ENCODE measurements around the gene KSR1.

DNA sequence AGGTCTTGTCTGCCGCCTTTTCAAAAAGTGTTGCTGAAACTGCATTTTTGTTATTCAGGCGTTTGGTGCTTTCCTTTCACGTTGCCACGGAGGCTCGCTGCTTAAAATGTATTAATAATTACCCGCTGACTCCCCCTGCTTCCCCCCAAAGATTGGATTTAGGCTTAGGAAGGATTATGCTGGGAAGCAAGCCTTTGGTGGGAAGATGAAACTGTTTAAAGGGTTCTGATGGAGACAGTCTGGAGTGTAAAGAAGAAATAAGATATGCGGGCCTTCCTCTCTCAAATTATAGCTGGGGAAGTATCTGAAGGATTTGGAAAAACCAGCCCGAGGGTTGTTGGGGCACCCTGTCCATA, 1.1 kb downstream of the KSR1 start:
- TF ChIP-seq CTCF (IDR thresholded peaks at IDR 0.05) = no peak
- no peak for TF ChIP-seq POLR2AphosphoS5 (IDR thresholded peaks at IDR 0.05; ENCODE audit: insufficient read depth in 1 of 2, low read depth in 1 of 2)

Measured in vagina (tissue), 2 donors.